Neural progenitor cell (in vitro differentiated cells): ENCODE results near the gene TRAPPC10. TPM values are rescaled to one million over a fixed set of nuclear protein-coding genes. Genes with fewer than 3 reads are reported as not detected.
A peak's percentile ranks its signal among the peaks of the same experiment; 100 is the strongest.

Experiments used
- DNase-seq: peaks from one replicate; pipeline ENCODE4 v3.0.0-alpha.2; 2016; ENCODE audit warnings: low spot score
- H2AFZ ChIP-seq: fragments of 200-600 bp; sonication (generic); replicated peaks from 2 replicates; pipeline ENCODE4 v1.6.1; 2016; ENCODE audit warnings: antibody characterized with exemption
- H3F3A ChIP-seq: fragments of 200-600 bp; sonication (generic); 2 replicates; pipeline ENCODE4 v1.6.1; 2016; ENCODE audit warnings: antibody characterized with exemption, low read depth
- H3K27ac ChIP-seq: fragments of 200-600 bp; sonication (generic); 2 replicates; pipeline ENCODE4 v1.5.1; 2016; ENCODE audit warnings: mild to moderate bottlenecking
- H3K27me3 ChIP-seq: fragments of 200-600 bp; sonication (generic); 2 replicates; pipeline ENCODE4 v1.6.1; 2016; ENCODE audit warnings: mild to moderate bottlenecking, moderate library complexity
- H3K36me3 ChIP-seq: fragments of 200-600 bp; sonication (generic); 2 replicates; pipeline ENCODE4 v1.5.1; 2016
- H3K4me1 ChIP-seq: fragments of 200-600 bp; sonication (generic); 2 replicates; pipeline ENCODE4 v1.6.1; 2016; ENCODE audit warnings: mixed run types
- H3K4me2 ChIP-seq: fragments of 200-600 bp; sonication (generic); 2 replicates; pipeline ENCODE4 v1.6.1; 2016
- H3K4me3 ChIP-seq: fragments of 200-600 bp; sonication (generic); 2 replicates; pipeline ENCODE4 v1.5.1; 2016
- H3K79me2 ChIP-seq: fragments of 200-600 bp; sonication (generic); 2 replicates; pipeline ENCODE4 v1.6.1; 2016; ENCODE audit warnings: low read depth
- H3K9ac ChIP-seq: fragments of 200-600 bp; sonication (generic); 2 replicates; pipeline ENCODE4 v1.6.1; 2016
- H3K9me3 ChIP-seq: fragments of 200-600 bp; sonication (generic); 2 replicates; pipeline ENCODE4 v1.5.1; 2016; ENCODE audit warnings: low read depth
- H4K20me1 ChIP-seq: fragments of 200-600 bp; sonication (generic); 2 replicates; pipeline ENCODE4 v1.6.1; 2016; ENCODE audit warnings: low read depth
- H3K27ac Mint-ChIP-seq: 3 replicates; pipeline ENCODE4 v1.8.0; 2021; ENCODE audit warnings: mixed read lengths
- H3K27me3 Mint-ChIP-seq: 2 replicates; pipeline ENCODE4 v1.8.0; 2022; ENCODE audit warnings: low read depth, mild to moderate bottlenecking, inconsistent platforms, moderate library complexity, mixed read lengths; ENCODE audit not compliant: insufficient read depth
- H3K36me3 Mint-ChIP-seq: 3 replicates; pipeline ENCODE4 v1.8.0; 2021; ENCODE audit warnings: mixed read lengths
- H3K4me1 Mint-ChIP-seq: 3 replicates; pipeline ENCODE4 v1.8.0; 2021; ENCODE audit warnings: mixed read lengths
- H3K4me3 Mint-ChIP-seq: 3 replicates; pipeline ENCODE4 v1.8.0; 2021; ENCODE audit warnings: mild to moderate bottlenecking, moderate library complexity, mixed read lengths
- H3K9me3 Mint-ChIP-seq: 3 replicates; pipeline ENCODE4 v1.8.0; 2020; ENCODE audit warnings: mixed read lengths
- CTCF ChIP-seq: fragments of 200-600 bp; sonication (generic); IDR thresholded peaks from 2 replicates; pipeline ENCODE4 v1.5.1; 2017; ENCODE audit warnings: antibody characterized with exemption, mild to moderate bottlenecking
- EZH2 ChIP-seq: fragments of 200-600 bp; sonication (generic); IDR thresholded peaks from 2 replicates; pipeline ENCODE4 v1.6.1; 2017; ENCODE audit warnings: antibody characterized with exemption, mild to moderate bottlenecking, moderate library complexity
- EZH2phosphoT487 ChIP-seq: fragments of 200-600 bp; sonication (generic); IDR thresholded peaks from 2 replicates; pipeline ENCODE4 v1.6.1; 2017; ENCODE audit warnings: antibody characterized with exemption
- total RNA-seq: library from RNA; depleted of rRNA; stranded (reverse); fragments of >200 nt; gene quantifications from 2 replicates; pipeline ENCODE4 v1.2.3, GENCODE V29; 2015; ENCODE audit warnings: low replicate concordance

TRAPPC10 gene
- total RNA-seq, 1 donor from 2014 or later: 19.8 TPM

- Mint-ChIP-seq H3K27me3 (no peaks in the 10 kb centered on the region), H3K36me3 (peaks cover 11% of the 10 kb centered on the region), H3K27ac (peak overlapping the region; percentile 4), H3K4me3 (peak overlapping the region; percentile 23), H3K9me3 (no peaks in the 10 kb centered on the region), H3K4me1 (peaks cover 3% of the 10 kb centered on the region)
- H3K9me3 ChIP-seq: no peaks in the 10 kb centered on the region
- no peaks in the 10 kb centered on the region for H3K36me3 ChIP-seq
- H3F3A ChIP-seq: no peaks in the 10 kb centered on the region
- H3K4me3 ChIP-seq: no peak overlapping the region
- H2AFZ ChIP-seq: no peak overlapping the region
- H3K9ac ChIP-seq: no peak overlapping the region
- H4K20me1 ChIP-seq: no peaks in the 10 kb centered on the region
- H3K27ac ChIP-seq: no peak overlapping the region
- no peak for DNase-seq
- H3K4me1 ChIP-seq: peaks cover 9% of the 10 kb centered on the region
- H3K27me3 ChIP-seq: no peaks in the 10 kb centered on the region
- H3K4me2 ChIP-seq: no peak overlapping the region
- peaks cover 7% of the 10 kb centered on the region for H3K79me2 ChIP-seq
- TF ChIP-seq EZH2: no peak
- no peak for TF ChIP-seq CTCF
- TF ChIP-seq EZH2phosphoT487: no peak
Observed at GRCh38 chr21:44057960-44058651, 46.0 kb downstream of the TRAPPC10 start.

GRCh38 chr21:44058652-44058964 is 46.5 kb downstream of the TRAPPC10 start:
- no peaks in the 10 kb centered on the region for H3K27me3 ChIP-seq
- no peaks in the 10 kb centered on the region for H3K9me3 ChIP-seq
- H2AFZ ChIP-seq: no peak overlapping the region
- no peak overlapping the region for H3K4me3 Mint-ChIP-seq
- peaks cover 3% of the 10 kb centered on the region for H3K4me1 Mint-ChIP-seq
- H4K20me1 ChIP-seq: no peaks in the 10 kb centered on the region
- H3K27ac Mint-ChIP-seq: peak overlapping the region; percentile 4
- no peaks in the 10 kb centered on the region for H3F3A ChIP-seq
- H3K4me2 ChIP-seq: no peak overlapping the region
- DNase-seq: no peak
- H3K79me2 ChIP-seq: peaks cover 2% of the 10 kb centered on the region
- H3K27ac ChIP-seq: no peak overlapping the region
- no peak overlapping the region for H3K4me3 ChIP-seq
- H3K9me3 Mint-ChIP-seq: no peaks in the 10 kb centered on the region
- H3K27me3 Mint-ChIP-seq: no peaks in the 10 kb centered on the region
- no peak overlapping the region for H3K9ac ChIP-seq
- peaks cover 7% of the 10 kb centered on the region for H3K4me1 ChIP-seq
- TF ChIP-seq EZH2phosphoT487 (no peak), CTCF (no peak), EZH2 (no peak)
- no peaks in the 10 kb centered on the region for H3K36me3 ChIP-seq
- H3K36me3 Mint-ChIP-seq: peaks cover 12% of the 10 kb centered on the region

- no peak overlapping the region for H3K4me2 ChIP-seq
- no peak for TF ChIP-seq EZH2phosphoT487
- TF ChIP-seq CTCF: no peak
Observed at GRCh38 chr21:44058981-44059380, 46.9 kb downstream of the TRAPPC10 start.

More at GRCh38 chr21:44058981-44059380, 46.9 kb downstream of the TRAPPC10 start:
- Histone ChIP-seq H4K20me1 (no peaks in the 10 kb centered on the region), H3K79me2 (no peaks in the 10 kb centered on the region), H2AFZ (no peak overlapping the region), H3K27ac (no peak overlapping the region), H3F3A (no peaks in the 10 kb centered on the region), H3K27me3 (no peaks in the 10 kb centered on the region), H3K4me3 (no peak overlapping the region), H3K9ac (no peak overlapping the region), H3K4me1 (peaks cover 3% of the 10 kb centered on the region), H3K36me3 (no peaks in the 10 kb centered on the region), H3K9me3 (no peaks in the 10 kb centered on the region)
- no peak for DNase-seq
- H3K36me3 Mint-ChIP-seq: peaks cover 11% of the 10 kb centered on the region
- no peak overlapping the region for H3K27ac Mint-ChIP-seq
- H3K4me1 Mint-ChIP-seq: peaks cover 3% of the 10 kb centered on the region
- no peaks in the 10 kb centered on the region for H3K9me3 Mint-ChIP-seq
- H3K27me3 Mint-ChIP-seq: no peaks in the 10 kb centered on the region
- H3K4me3 Mint-ChIP-seq: no peak overlapping the region
